ENCODE data around the gene LRR1.
"Not testable (repeated sequence)": the region's sequence is repeated elsewhere in the genome, so short reads cannot be mapped to it uniquely, and the experiment has no call there.

LRR1 gene

DNA sequence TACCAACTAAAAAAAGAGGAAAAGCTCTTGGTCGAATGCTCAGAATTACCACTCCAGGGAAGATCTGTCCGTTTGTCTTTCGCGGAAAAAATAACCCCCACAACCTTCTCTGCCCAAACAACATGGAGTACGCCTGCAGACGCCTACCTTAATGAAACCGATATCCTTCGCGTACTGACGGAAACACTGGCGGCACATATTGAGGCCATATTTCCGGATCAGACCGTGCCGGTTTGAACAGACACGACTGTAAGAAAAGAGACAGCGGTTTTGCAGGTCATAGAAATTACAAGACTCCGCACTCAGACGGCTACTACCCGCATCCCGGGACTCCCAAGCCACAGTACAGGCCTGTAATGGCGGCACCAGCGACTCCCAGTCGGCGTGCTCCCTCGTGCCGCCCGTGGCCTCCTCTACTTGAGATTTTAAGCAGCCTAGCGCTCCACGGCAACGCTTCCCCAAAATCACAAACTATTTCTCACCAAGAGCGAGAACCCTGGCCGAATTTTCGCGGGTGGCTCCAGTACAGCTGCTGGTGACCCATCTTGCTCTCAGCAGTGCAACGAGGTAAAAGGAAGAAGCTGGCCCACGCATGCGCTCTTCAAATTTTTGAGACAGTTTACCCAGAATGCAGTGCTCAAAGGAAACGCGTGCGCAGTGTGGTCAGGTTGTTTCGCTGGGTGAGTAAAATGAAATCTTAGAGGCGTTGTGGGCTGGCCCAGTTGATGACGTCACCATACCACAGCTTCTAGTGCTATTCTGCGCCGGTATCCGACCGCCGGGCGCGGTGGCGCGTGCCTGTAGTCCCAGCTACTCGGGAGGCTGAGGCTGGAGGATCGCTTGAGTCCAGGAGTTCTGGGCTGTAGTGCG is 12.7 kb upstream of the LRR1 start, which contains the start of gene RPS29:
RPS29 (minus strand) TSS at position 578 of the 870 bp plus-strand sequence; CDS start at position 544, 34 bp downstream.
- peak; percentile 96 for DNase-seq
- ATAC-seq = peak; percentile 88

DNA sequence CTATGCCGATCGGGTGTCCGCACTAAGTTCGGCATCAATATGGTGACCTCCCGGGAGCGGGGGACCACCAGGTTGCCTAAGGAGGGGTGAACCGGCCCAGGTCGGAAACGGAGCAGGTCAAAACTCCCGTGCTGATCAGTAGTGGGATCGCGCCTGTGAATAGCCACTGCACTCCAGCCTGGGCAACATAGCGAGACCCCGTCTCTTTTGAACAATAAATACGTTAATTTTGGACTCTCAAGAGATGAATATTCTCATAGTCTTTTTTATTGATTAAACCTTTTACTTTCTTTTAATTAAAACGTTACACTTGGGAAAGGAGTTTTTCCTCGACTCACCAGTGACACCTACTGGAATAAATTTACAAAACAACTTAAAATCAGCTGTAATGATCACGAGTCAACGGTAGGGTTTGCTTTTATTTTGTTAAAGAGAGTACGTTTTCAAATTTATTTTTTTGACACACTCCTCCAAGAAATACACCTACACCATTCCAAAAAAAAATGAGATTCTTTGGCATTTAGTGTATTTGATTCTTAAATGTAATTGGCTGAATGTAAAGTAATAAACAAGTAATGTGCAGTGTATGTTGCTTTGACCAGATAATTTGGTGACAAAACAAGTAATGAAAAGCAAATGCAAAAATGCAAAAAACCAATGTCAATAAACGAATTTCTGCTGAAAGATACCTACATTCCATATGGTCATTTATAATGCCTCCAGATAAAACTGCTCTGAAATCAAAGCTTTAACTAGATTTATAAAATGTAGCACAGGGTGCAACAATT is 11.9 kb upstream of the LRR1 start:
- ATAC-seq (peak; percentile 38), DNase-seq (peak; percentile 64)

DNA sequence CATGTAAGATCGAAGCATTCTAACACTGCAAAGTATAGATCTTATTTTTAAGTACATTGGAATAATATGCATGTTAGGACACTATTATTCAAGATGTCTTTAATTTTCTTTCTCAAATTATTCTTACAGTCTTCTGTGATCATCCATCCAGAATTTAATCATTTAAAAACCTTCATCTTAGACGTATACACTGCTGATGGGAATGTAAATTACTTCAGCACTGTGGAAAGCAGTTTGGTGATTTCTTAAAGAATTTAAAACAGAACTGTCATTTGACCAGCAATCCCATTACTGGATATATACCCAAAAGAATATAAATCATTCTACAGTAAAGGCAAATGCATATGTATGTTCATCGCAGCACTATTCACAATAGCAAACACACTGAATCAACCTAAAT is 9.4 kb upstream of the LRR1 start:
- DNase-seq (no peak), ATAC-seq (no peak)

DNA sequence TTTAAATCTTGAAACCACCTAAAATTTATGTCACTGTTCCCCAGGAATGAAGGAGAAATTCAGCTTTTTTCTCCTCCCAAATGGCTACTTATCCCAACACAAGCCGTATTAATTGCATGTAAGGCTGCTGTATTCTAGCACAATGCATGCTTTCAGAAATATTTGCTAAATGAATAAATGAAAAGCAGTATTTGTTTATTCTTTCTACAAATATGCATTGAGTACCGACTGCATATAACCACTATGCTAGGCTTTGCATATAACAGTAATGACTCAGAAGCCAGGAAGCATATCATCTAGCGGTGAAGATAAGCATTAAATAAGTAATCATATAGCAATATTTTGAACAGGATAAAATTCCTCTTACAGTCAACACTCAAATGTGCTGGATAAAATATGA is 5.7 kb upstream of the LRR1 start:
- DNase-seq (no peak), ATAC-seq (no peak)

DNA sequence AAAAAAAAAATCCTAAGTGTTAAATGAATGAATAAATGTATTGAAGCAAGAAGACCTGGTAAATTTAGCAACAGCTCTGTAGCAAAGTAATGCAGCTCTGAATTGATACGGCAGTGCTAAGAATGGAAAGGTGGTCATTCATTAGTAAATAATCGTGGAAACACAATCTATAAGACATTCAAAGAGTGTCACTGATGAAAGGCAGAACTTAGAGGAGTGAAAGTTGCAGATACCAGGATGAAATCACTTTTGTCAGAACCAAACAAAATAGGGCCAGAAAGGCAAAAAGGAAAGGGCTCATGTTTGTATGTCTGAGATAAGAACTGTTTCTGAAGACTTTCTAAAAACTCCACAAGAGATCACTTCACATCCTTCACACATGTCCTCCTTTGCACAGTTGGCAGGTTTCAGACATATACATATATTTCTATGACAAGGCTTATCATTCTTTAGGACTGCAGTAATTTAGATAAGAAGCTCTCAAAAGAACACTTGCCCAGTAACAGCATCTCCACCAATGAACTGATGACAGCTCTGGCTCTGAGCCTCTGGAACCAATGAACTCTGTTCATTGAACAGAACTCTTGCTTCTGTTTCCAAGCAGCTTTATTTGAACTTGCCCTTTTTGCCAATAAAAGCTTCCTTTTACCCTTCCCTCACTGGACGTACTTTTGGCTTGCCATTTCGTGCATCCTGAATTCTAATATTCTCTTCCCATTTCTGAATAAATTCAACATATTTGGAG is 4.2 kb upstream of the LRR1 start:
- no peak for DNase-seq
- ATAC-seq = no peak

DNA sequence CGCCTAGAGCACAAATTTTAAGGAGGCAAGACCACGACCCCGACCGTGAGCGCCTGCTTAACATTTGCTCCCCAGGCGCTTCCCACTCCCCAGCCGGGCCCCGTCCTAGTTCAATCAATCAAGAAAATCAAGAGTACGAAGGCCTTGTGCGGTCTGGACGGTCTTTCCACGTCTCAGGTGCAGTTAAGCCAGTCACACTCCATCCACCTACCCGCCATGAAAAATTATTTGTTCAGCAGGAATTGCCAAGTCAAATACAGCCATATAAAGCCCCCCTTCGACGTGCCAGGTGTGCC is 603 bp upstream of the LRR1 start:
- no peak for ATAC-seq
- peak; percentile 41 for DNase-seq

DNA sequence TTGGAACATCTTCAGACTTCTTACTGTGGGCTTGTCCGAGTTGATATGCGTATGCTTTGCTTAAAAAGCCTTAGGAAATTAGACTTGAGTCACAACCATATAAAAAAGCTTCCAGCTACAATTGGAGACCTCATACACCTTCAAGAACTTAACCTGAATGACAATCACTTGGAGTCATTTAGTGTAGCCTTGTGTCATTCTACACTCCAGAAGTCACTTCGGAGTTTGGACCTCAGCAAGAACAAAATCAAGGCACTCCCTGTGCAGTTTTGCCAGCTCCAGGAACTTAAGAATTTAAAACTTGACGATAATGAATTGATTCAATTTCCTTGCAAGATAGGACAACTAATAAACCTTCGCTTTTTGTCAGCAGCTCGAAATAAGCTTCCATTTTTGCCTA is 8.8 kb downstream of the LRR1 start:
- ATAC-seq = no peak
- DNase-seq = no peak

DNA sequence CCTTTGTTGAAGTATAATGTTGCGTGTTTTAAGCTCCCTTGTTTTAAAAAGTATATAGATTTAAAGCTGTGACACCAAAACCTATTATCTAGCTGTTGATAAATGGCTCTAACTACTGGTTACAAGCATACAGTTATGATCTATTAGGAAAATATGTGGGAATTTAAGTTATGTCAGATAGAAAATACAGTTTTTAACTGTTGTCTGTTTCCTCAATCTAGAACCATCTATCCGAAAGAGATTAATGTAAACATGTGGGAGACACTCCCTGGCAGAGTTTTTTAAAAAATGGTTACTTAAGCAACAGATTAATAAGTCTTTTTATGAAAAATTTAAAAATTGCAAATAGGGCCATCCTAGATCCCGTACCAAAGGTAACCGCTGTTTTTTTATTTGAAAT is 13.5 kb downstream of the LRR1 start:
- no peak for ATAC-seq
- DNase-seq = no peak

DNA sequence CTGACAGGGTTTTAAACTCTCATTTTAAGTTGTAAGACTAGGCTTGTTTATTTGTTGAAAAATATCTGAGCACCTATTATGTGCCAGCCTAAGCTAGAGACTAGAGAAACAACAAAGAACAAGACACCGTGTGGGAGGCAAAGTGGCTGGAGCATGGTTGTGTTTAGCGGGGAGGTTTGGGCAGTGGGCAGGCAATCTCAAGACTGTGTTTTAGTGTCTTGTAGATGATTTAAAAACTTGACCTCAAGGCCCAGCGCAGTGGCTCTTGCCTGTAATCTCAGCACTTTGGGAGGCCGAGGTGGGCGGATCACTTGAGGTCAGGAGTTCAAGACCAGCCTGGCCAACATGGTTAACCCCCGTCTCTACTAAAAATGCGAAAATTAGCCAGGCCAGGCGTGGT is 13.9 kb downstream of the LRR1 start:
- ATAC-seq (no peak), DNase-seq (no peak)

DNA sequence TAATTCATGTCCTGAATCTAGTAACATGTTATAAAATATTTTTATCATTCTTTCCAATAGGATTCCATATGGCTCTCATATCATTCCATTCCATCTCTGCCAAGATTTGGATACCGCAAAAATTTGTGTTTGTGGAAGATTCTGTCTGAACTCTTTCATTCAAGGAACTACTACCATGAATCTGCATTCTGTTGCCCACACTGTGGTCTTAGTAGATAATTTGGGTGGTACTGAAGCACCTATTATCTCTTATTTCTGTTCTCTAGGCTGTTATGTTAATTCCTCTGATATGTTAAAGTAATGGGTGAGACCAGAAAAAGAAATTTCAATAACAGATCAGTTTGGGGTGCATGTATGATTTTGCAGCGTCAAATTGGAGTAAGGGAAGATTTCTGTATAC is 15.5 kb downstream of the LRR1 start:
- DNase-seq = no peak
- no peak for ATAC-seq

DNA sequence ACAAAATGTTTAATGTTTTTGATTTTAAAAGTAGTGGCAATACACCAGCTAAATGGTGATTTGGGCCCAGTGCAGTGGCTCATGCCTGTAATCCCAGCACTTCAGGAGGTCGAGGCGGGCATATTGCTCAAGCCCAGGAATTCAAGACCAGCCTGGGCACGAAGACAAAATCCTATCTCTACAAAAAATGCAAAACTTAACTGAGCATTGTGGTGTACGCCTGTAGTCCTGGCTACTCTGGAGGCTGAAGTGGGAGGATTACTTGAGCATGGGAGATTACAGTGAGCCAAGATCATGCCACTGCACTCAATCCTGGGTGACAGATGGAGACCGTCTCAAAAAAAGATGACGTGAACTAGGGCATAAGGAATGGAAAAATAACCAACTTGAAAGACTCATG is 17.0 kb downstream of the LRR1 start:
- DNase-seq = no peak
- ATAC-seq = no peak

DNA sequence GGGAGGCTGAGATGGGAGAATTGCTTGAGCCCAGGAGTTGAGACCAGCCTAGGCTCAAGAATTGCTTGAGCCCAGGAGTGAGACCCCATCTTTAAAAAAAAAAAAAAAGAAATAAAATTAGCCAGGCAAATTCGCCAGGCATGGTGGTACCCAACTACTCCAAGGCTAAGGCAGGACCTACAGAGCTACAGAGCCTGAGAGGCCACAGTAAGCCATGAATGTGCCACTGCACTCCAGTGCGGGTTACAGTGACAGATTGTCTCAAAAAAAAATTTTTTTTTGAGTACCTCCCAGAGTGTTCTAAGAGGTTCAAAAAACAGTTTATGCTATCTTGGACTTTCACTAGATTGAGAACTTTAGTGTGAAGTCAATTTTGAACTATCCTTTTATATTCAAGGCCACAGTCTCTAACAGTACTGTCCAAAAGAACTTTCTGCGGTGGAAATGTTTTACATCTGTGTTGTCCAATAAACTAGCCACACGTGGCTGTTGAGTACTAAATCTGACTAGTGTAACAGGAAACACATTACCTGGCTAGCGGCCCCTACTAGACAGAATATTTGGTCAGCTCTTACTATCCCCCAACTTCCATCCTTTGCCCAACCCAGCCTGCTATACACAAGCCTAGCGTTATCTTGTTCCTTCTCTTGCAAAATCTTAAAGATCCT is 19.2 kb downstream of the LRR1 start:
- DNase-seq = no peak
- no peak for ATAC-seq

DNA sequence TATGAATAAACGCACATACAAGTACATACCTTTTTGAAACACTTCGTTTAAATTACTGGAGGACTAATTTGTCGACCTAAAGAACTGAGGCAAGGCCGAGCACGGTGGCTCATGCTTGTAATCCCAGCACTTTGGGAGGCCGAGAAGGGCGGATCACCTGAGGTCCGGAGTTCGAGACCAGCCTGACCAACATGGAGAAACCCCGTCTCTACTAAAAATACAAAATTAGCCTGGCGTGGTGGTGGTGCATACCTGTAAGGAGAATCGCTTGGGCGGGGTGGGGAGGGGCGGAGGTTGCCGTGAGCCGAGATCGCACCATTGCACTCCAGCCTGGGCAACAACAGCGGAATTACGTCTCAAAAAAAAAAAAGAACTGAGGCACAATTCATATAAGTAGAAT is 20.5 kb downstream of the LRR1 start:
- ATAC-seq = not testable (repeated sequence)

DNA sequence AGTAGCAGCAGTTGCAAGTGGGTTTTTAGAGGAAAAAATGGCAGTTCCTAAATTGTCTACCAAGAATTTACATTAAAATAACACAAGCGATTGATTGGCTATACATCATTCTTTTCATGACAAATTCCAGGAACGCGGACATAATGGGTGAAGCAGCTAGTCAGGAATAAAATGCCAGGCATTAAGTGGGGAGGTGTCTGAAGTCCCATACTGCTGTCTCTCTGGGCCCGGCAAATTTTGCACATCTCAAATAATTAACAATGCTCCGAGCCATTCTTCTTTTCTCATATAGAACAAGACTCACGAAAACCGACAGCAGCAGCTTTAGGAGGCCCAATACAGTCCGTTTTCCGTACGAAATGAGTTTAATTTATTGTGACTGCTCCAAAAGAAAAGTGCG is 21.0 kb downstream of the LRR1 start:
- ATAC-seq (no peak), DNase-seq (no peak)

More for the DNA sequence above, 20.5 kb downstream of the LRR1 start:
- not testable (repeated sequence) for DNase-seq

DNA sequence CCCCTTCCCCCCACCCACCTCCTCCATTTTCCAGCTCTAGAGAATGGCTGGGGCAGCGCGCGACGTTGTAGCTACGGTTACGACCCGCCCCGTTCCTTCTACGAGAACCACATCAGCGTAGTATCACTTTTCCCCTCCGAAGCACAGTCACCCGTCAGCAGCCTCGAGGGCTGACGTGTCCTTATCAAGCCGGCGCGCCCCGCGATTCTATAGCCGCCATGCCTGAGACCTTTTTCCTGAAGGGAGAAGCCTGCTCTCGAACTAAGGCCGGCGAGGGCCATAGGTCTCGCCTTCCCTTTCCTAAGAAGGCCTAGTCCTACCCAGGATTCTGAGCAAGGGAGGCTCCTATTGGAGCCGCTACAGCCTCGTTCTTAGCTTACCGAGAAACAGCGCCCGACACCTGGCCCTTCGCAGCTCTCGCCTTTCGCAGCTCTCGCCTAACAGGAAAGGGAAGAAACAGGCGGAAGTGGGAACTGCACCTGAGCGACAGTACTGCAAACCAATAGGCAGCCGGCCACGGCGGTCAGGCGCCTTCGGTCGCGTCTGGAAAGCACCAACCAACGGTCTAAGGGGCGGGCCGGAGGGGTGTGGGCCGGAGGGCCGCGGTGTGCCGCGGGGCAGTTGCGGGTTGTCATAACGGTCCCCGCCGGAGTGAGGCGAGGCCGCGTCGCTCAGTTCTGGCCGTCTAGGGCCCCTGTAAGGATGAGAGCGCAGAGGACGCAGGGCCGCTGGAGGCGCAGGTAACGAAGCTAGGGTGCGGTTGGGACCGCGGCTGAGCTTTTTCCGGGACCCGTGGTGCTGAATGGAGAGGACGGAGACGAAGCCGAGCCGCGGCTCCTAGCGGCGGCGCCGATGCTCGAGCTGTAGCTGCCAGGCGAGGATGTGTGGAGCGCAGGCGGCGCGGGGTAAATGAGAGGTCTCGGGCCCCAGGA is 21.7 kb downstream of the LRR1 start, which contains the start of the genes MGAT2 and RPL36AL:
MGAT2 (plus strand) TSS at position 618 of the 932 bp plus-strand sequence. CDS start 470 bp downstream, outside the sequence.
RPL36AL (minus strand) TSS at position 445 of the 932 bp plus-strand sequence. CDS start 1,522 bp downstream, outside the sequence.
- DNase-seq (peak; percentile 97), ATAC-seq (peak; percentile 94)

DNA sequence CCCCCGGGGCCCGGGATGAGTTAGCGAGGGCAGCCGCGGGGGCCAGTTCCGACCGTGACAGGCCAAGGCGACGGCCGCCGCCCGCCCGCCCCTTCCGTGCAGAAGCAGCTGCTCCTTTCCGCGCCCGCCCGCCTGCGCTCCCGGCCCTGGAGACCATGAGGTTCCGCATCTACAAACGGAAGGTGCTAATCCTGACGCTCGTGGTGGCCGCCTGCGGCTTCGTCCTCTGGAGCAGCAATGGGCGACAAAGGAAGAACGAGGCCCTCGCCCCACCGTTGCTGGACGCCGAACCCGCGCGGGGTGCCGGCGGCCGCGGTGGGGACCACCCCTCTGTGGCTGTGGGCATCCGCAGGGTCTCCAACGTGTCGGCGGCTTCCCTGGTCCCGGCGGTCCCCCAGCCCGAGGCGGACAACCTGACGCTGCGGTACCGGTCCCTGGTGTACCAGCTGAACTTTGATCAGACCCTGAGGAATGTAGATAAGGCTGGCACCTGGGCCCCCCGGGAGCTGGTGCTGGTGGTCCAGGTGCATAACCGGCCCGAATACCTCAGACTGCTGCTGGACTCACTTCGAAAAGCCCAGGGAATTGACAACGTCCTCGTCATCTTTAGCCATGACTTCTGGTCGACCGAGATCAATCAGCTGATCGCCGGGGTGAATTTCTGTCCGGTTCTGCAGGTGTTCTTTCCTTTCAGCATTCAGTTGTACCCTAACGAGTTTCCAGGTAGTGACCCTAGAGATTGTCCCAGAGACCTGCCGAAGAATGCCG is 22.6 kb downstream of the LRR1 start:
- DNase-seq (peak; percentile 75), ATAC-seq (peak; percentile 28)

DNA sequence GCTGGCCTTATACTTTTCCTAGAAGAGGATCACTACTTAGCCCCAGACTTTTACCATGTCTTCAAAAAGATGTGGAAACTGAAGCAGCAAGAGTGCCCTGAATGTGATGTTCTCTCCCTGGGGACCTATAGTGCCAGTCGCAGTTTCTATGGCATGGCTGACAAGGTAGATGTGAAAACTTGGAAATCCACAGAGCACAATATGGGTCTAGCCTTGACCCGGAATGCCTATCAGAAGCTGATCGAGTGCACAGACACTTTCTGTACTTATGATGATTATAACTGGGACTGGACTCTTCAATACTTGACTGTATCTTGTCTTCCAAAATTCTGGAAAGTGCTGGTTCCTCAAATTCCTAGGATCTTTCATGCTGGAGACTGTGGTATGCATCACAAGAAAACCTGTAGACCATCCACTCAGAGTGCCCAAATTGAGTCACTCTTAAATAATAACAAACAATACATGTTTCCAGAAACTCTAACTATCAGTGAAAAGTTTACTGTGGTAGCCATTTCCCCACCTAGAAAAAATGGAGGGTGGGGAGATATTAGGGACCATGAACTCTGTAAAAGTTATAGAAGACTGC is 23.4 kb downstream of the LRR1 start:
- DNase-seq (no peak), ATAC-seq (no peak)

DNA sequence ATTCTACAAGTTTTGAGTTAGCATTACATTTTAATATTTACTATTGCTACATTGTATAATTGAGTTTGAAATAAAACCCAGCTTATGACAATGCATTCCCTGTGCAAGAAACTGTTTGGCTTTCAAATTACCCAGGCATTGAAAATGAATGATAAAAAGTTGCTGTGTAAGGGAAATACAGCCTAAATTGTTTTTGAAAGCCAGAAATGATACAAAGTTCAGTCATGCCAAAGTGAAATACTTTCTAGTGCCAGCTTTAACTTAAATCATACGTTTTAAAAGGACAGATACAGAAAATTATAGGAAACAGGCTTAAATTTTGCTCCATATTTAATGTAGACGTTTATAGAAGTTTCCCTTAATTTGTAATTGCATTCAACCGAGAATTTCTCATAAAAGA is 24.6 kb downstream of the LRR1 start:
- ATAC-seq (no peak), DNase-seq (no peak)
